Neuronal stem cell (in vitro differentiated cells): Measurements from ENCODE around the gene NUP188.

ENCODE experiments used
- DNase-seq: peaks from one replicate; pipeline ENCODE4 v3.0.0-alpha.2; 2013; ENCODE audit warnings: low spot score
- H2AFZ ChIP-seq: one replicate; pipeline ENCODE4 v1.6.1; 2013; ENCODE audit warnings: mild to moderate bottlenecking, low read length, inconsistent platforms
- H2AK5ac ChIP-seq: 2 replicates; pipeline ENCODE4 v1.6.1; 2013; ENCODE audit warnings: low read depth, mild to moderate bottlenecking, inconsistent platforms, low read length, moderate library complexity, mixed read lengths
- H2BK120ac ChIP-seq: 2 replicates; pipeline ENCODE4 v1.6.1; 2013; ENCODE audit warnings: low read depth, mild to moderate bottlenecking, inconsistent platforms, low read length, moderate library complexity, mixed read lengths
- H2BK12ac ChIP-seq: one replicate; pipeline ENCODE4 v1.6.1; 2013; ENCODE audit warnings: low read length, inconsistent platforms
- H2BK15ac ChIP-seq: 2 replicates; pipeline ENCODE4 v1.6.1; 2013; ENCODE audit warnings: mild to moderate bottlenecking, low read length, inconsistent platforms, mixed read lengths
- H2BK5ac ChIP-seq: one replicate; pipeline ENCODE4 v1.6.1; 2013; ENCODE audit warnings: inconsistent platforms, mild to moderate bottlenecking, low read length, moderate library complexity
- H3K14ac ChIP-seq: one replicate; pipeline ENCODE4 v1.6.1; 2013; ENCODE audit warnings: low read length, inconsistent platforms
- H3K18ac ChIP-seq: 2 replicates; pipeline ENCODE4 v1.6.1; 2013; ENCODE audit warnings: low read length, inconsistent platforms
- H3K23ac ChIP-seq: 2 replicates; pipeline ENCODE4 v1.6.1; 2013; ENCODE audit warnings: low read depth, mild to moderate bottlenecking, mixed read lengths, low read length, inconsistent platforms; ENCODE audit not compliant: poor library complexity
- H3K27ac ChIP-seq: replicated peaks from 3 replicates; pipeline ENCODE4 v1.5.1; 2013; ENCODE audit warnings: low read length, inconsistent platforms
- H3K27me3 ChIP-seq, 3 experiments: 2 replicates each; pipeline ENCODE4 v1.6.1; 2013; ENCODE audit warnings: low read length in 3 of 3, mild to moderate bottlenecking in 2 of 3, inconsistent platforms in 1 of 3, low read depth in 1 of 3, mixed read lengths in 1 of 3, moderate library complexity in 1 of 3; ENCODE audit not compliant: control insufficient read depth in 3 of 3, insufficient read depth in 3 of 3
- H3K36me3 ChIP-seq, 2 donors: replicated peaks in 1 of 2; 2 replicates each; pipeline ENCODE4 v1.6.1; 2013; ENCODE audit warnings: low read length in 2 of 2; ENCODE audit not compliant: control insufficient read depth in 2 of 2, insufficient read depth in 2 of 2
- H3K4ac ChIP-seq: 2 replicates; pipeline ENCODE4 v1.6.1; 2013; ENCODE audit warnings: inconsistent platforms, mild to moderate bottlenecking, low read length, moderate library complexity
- H3K4me1 ChIP-seq, 2 donors: 1 replicate in 1 of 2; 2 replicates in 1 of 2; pipeline ENCODE4 v1.6.1; 2013; ENCODE audit warnings: low read length in 2 of 2, low read depth in 1 of 2; ENCODE audit not compliant: control insufficient read depth in 2 of 2, insufficient read depth in 1 of 2
- H3K4me2 ChIP-seq: one replicate; pipeline ENCODE4 v1.6.1; 2013; ENCODE audit warnings: mild to moderate bottlenecking, low read length, inconsistent platforms; ENCODE audit not compliant: insufficient read depth, poor library complexity, severe bottlenecking
- H3K4me3 ChIP-seq, 2 donors: 2 replicates each; pipeline ENCODE4 v1.5.1; 2013; ENCODE audit warnings: low read length in 2 of 2, mild to moderate bottlenecking in 2 of 2, inconsistent platforms in 1 of 2, moderate library complexity in 1 of 2
- H3K79me1 ChIP-seq: one replicate; pipeline ENCODE4 v1.6.1; 2013; ENCODE audit warnings: low read depth, mild to moderate bottlenecking, inconsistent platforms, low read length, moderate library complexity
- H3K9ac ChIP-seq: one replicate; pipeline ENCODE4 v1.6.1; 2013; ENCODE audit warnings: mild to moderate bottlenecking, low read depth, low read length, inconsistent platforms; ENCODE audit not compliant: poor library complexity
- H3K9me3 ChIP-seq, 2 donors: replicated peaks in 1 of 2; 2 replicates each; pipeline versions ENCODE3 to v1.6.1; 2013; ENCODE audit warnings: low read length in 2 of 2, mild to moderate bottlenecking in 2 of 2, inconsistent platforms in 1 of 2, low read depth in 1 of 2, mixed read lengths in 1 of 2, moderate library complexity in 1 of 2; ENCODE audit not compliant: control insufficient read depth in 2 of 2, insufficient read depth in 1 of 2
- H4K8ac ChIP-seq: one replicate; pipeline ENCODE4 v1.6.1; 2013; ENCODE audit warnings: low read depth, mild to moderate bottlenecking, inconsistent platforms, low read length, moderate library complexity
- H4K91ac ChIP-seq: one replicate; pipeline ENCODE4 v1.6.1; 2013; ENCODE audit warnings: low read length, low read depth, mild to moderate bottlenecking, inconsistent platforms; ENCODE audit not compliant: poor library complexity
- WGBS, 2 donors: extraction: QIAGEN DNeasy Blood & Tissue Kit; methylation state at CpG; one replicate each; pipeline ENCODE4 v1.1.7; 2013; ENCODE audit warnings: missing lambda C conversion rate in 2 of 2, mixed read lengths in 1 of 2; ENCODE audit not compliant: insufficient read length in 2 of 2, insufficient replicate concordance in 1 of 2; ENCODE audit errors: extremely low coverage in 2 of 2; 5-methylcytosine and 5-hydroxymethylcytosine counted together

The NUP188 gene

GRCh38 chr9:129026442-129027223 is 79.1 kb downstream of the NUP188 start:
- Histone ChIP-seq H2BK12ac (no peak overlapping the region), H2AK5ac (peak overlapping the region; percentile 99), H3K4me2 (peak overlapping the region; percentile 86), H3K27me3 (no peaks in the 10 kb centered on the region), H2BK5ac (peak overlapping the region; percentile 19), H3K9me3 (no peaks in the 10 kb centered on the region), H4K91ac (no peak overlapping the region), H2BK120ac (no peak overlapping the region), H3K36me3 (no peaks in the 10 kb centered on the region), H3K27ac (no peak overlapping the region), H4K8ac (no peak overlapping the region), H3K4me3 (peak overlapping the region in 1 of 2 donors; percentile 78), H2AFZ (no peak overlapping the region), H3K18ac (peak overlapping the region; percentile 60), H2BK15ac (no peak overlapping the region), H3K4ac (no peak overlapping the region), H3K14ac (no peak overlapping the region), H3K4me1 (peaks cover 19 to 28% of the 10 kb centered on the region in 2 donors), H3K79me1 (peaks cover 18% of the 10 kb centered on the region), H3K23ac (no peak overlapping the region), H3K9ac (peak overlapping the region; percentile 61)
- WGBS, 2 donors: no CpG with 5 or more reads among the region's 17 CpGs
- DNase-seq: no peak

- Histone ChIP-seq H3K4ac (no peak overlapping the region), H3K79me1 (peaks cover 15% of the 10 kb centered on the region), H3K18ac (peak overlapping the region; percentile 96), H2BK15ac (peak overlapping the region; percentile 49), H2BK120ac (peak overlapping the region; percentile 61), H3K9me3 (no peaks in the 10 kb centered on the region), H3K9ac (peak overlapping the region; percentile 96), H3K27me3 (no peaks in the 10 kb centered on the region), H3K4me2 (peak overlapping the region; percentile 86), H4K91ac (no peak overlapping the region), H3K4me3 (peak overlapping the region; percentile 78 to 89), H4K8ac (no peak overlapping the region), H3K36me3 (no peaks in the 10 kb centered on the region), H3K4me1 (peaks cover 19 to 28% of the 10 kb centered on the region in 2 donors), H2AK5ac (peak overlapping the region; percentile 99), H2BK12ac (no peak overlapping the region), H3K23ac (peak overlapping the region; percentile 89), H3K27ac (no peak overlapping the region), H2AFZ (peak overlapping the region; percentile 87), H2BK5ac (no peak overlapping the region), H3K14ac (peak overlapping the region; percentile 94)
- WGBS, 2 donors: no CpG with 5 or more reads among the region's 9 CpGs
- no peak for DNase-seq
Observed at GRCh38 chr9:129027224-129027684, 79.8 kb downstream of the NUP188 start.

- no peaks in the 10 kb centered on the region for H3K27me3 ChIP-seq
- H2BK5ac ChIP-seq: no peak overlapping the region
- H4K91ac ChIP-seq: no peak overlapping the region
- peaks cover 19 to 25% of the 10 kb centered on the region in 2 donors for H3K4me1 ChIP-seq
- peak overlapping the region; percentile 86 for H3K4me2 ChIP-seq
- no CpG with 5 or more reads among the region's 47 CpGs for WGBS, 2 donors
- H3K14ac ChIP-seq: peak overlapping the region; percentile 94
- DNase-seq: peak; percentile 31
- peak overlapping the region; percentile 61 for H2BK120ac ChIP-seq
- H4K8ac ChIP-seq: peak overlapping the region; percentile 43
- peaks cover 13% of the 10 kb centered on the region for H3K79me1 ChIP-seq
- peak overlapping the region; percentile 89 for H3K23ac ChIP-seq
- H3K27ac ChIP-seq: no peak overlapping the region
- no peaks in the 10 kb centered on the region for H3K9me3 ChIP-seq
- H3K18ac ChIP-seq: peak overlapping the region; percentile 96
- H2AK5ac ChIP-seq: peak overlapping the region; percentile 99
- H3K36me3 ChIP-seq: no peaks in the 10 kb centered on the region
- peak overlapping the region; percentile 49 for H2BK15ac ChIP-seq
- peak overlapping the region; percentile 78 to 89 for H3K4me3 ChIP-seq
- H3K4ac ChIP-seq: no peak overlapping the region
- peak overlapping the region; percentile 87 for H2AFZ ChIP-seq
- H2BK12ac ChIP-seq: no peak overlapping the region
- peak overlapping the region; percentile 96 for H3K9ac ChIP-seq
Observed at GRCh38 chr9:129027685-129028191, 80.2 kb downstream of the NUP188 start.
